GM12865 (cell line): Measurements from ENCODE around the gene ZC3H18.

ENCODE experiments used
- DNase-seq: peaks from one replicate; pipeline ENCODE4 v3.0.0; 2010; ENCODE audit warnings: low read depth
- H3K4me3 ChIP-seq: 2 replicates; pipeline ENCODE4 v1.5.1; 2011; ENCODE audit warnings: mild to moderate bottlenecking, low read depth, low read length, control low read depth
- TF ChIP-seq, protein P1 (sequence below): IDR thresholded peaks from 2 replicates; pipeline ENCODE4 v1.5.1; 2011; ENCODE audit warnings: low read length, control low read depth, low read depth, inconsistent platforms; ENCODE audit not compliant: insufficient read depth; ENCODE audit errors: missing control alignments

ZC3H18 gene

GRCh38 chr16:88655053-88655732, 85.0 kb downstream of the ZC3H18 start:
- DNase-seq = no peak
- H3K4me3 ChIP-seq = no peak overlapping the region
- TF ChIP-seq, protein P1, sequence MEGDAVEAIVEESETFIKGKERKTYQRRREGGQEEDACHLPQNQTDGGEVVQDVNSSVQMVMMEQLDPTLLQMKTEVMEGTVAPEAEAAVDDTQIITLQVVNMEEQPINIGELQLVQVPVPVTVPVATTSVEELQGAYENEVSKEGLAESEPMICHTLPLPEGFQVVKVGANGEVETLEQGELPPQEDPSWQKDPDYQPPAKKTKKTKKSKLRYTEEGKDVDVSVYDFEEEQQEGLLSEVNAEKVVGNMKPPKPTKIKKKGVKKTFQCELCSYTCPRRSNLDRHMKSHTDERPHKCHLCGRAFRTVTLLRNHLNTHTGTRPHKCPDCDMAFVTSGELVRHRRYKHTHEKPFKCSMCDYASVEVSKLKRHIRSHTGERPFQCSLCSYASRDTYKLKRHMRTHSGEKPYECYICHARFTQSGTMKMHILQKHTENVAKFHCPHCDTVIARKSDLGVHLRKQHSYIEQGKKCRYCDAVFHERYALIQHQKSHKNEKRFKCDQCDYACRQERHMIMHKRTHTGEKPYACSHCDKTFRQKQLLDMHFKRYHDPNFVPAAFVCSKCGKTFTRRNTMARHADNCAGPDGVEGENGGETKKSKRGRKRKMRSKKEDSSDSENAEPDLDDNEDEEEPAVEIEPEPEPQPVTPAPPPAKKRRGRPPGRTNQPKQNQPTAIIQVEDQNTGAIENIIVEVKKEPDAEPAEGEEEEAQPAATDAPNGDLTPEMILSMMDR = no peak

DNA sequence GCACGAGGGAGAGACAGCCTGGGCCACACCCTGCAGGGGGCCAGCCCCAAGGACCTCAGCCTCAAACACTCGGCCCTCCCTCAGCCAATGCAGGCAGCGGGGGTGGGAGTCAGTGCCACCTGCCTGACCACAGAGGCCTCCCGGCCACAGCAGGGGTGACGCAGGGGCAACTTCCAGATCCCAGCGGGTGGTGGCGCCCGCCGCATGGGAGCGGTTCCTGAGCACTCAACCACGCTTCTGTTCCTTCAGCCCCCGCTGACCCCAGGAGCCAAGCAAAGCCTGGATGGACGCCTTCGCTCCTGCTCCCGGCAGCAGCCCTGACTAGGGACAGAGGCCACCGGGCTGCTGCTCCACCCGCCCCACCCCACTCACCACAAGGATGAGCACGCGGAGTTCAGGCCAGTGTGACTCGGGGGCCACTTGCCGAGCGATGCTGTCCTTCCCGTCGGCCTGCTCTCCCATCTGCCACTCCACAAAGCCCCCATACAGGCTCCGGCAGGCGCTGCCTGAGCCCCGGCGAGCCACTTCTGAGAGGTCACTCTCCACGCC, 85.6 kb downstream of the ZC3H18 start:
- H3K4me3 ChIP-seq = no peak overlapping the region
- no peak for DNase-seq
- TF ChIP-seq, protein P1 = no peak

DNA sequence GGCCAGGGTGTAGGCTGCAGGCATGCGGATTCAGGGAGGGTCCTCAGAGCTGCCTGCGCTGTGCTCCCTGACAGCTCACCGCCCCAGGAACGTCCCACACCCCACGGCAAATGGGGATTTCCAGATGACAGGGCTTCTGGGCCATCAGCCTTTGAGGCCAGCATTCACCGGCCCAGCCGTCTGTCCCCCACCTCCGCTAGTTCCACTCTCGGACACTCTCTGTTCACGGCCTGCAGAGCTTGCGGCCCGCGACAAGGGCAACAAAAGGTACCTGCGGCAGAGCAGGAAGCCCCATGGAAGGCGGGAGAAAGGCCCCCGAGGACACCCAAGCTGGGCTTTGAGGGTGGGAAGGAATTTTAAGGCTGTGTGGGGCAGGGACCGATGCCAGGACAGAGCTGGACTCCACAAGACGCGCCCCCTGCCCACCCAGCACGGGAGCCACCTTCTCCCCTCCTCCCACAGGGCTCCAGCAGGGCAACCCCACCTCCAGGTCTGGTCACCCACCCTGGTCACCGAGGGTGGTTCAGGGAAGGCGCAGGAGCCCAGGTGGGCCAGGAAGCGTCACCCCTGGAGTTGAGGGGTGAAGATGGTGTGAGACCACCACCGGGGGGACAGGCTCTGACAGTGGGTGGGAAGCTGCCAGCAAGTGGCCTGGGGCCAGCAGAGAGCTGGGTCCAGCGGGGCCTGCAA, 86.2 kb downstream of the ZC3H18 start:
- TF ChIP-seq, protein P1 = no peak
- no peak for DNase-seq
- H3K4me3 ChIP-seq = no peak overlapping the region

- TF ChIP-seq, protein P1 = no peak
- DNase-seq = no peak
- H3K4me3 ChIP-seq = no peak overlapping the region
Measured at GRCh38 chr16:88657371-88657770, 87.2 kb downstream of the ZC3H18 start.

DNA sequence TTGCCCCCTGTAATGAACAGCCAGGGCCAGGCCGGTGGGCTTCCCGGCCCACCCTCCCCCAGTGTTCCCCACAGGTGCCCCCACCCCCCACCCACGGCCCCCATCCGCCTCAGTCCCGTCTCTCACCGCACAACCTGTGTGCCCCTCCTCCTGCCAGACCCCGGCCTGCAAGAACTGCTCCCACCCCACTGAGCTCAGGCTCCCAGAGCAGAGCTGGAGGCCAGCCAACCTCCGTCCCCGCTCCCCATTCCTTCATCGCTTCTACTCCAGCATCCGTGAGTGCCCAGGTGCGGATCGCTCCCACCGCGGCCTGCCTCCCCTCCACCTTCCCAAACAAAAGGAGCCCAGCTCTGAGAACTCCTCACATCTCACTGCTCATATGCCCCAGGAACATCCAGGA, 88.5 kb downstream of the ZC3H18 start:
- DNase-seq = no peak
- TF ChIP-seq, protein P1 = no peak
- no peak overlapping the region for H3K4me3 ChIP-seq

DNA sequence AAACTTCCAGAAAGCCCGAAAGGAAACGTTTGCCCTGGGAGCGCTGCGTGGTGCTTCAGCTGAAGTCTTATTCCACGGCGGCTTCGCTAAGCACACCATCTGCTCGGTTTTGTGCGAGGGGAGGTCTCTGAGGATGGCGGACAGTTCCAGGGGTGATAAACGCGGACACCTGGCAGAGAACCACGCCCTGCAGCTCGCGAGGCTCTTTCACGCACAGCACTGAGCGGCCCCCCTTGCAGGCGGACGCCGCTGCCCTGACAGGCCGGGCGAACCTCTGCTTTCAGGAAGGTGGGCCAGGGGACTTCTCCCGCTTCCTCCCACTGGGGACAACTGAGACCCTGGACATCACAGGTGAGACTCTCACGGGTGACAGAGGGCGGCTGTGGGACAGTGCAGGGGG, 89.0 kb downstream of the ZC3H18 start:
- TF ChIP-seq, protein P1 = no peak
- no peak for DNase-seq
- H3K4me3 ChIP-seq = no peak overlapping the region
